GM11168 (cell line): ENCODE measurements around the gene ZSCAN9.

Experiments
- in situ Hi-C: fragments of 300-500 bp; cut with MboI; formaldehyde crosslinking; loops from one replicate; pipeline ENCODE4 v1.12.0; 2022; ENCODE audit warnings: low sequenced_read_pairs; ENCODE audit not compliant: unreplicated experiment

Gene ZSCAN9

DNA sequence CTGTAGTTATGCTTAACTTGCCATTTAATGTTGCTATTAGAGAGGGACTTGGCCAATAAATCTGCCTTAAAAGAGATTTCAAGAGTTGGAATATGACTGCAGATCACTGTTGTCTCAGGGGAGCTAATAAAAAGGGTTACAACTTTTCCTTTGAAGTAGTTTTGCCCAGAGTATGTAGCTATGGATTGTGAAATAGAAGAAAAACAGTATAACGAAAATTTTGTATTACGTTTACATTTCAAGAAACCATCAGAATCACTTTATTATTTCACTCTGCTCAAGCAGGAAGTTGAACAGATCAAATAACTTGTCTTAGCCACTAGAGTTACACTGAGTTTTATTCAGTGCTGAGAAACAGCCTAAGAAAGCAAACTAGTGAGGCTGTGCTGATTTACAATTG lies 38.8 kb downstream of the ZSCAN9 start:
- in situ Hi-C loops, result loop anchor here (10.0 kb wide), 1 partner anchor 91 kb away; no protein-coding TSS in a partner anchor

DNA sequence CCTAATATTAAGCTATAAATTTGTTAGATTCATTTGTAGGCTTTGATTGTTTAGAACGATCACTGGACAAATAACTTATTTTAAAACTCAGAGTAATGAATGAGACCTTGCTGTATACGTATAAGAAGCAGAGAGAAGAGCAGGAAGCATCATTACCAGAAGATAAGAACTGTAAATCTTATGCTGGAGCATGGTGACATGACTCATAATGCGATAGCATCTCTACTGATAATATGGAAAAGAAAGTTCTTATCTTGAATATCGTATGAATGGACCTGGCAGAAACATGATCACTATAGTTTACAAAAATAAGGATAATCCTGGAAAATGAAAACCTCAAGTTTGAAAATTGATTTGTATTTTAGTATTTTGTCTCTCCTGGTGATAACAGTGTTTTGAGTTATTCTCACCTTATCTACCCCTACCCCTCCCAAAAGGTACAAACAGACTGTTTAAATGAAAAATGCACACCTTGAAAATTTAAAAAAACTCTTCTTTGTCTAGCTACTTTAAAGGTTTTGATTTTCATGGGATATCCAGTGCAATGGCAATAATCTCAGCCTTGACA lies 39.8 kb downstream of the ZSCAN9 start:
- in situ Hi-C loops, result loop anchor here (10.0 kb wide), 1 partner anchor 90 kb away; no protein-coding TSS in a partner anchor

DNA sequence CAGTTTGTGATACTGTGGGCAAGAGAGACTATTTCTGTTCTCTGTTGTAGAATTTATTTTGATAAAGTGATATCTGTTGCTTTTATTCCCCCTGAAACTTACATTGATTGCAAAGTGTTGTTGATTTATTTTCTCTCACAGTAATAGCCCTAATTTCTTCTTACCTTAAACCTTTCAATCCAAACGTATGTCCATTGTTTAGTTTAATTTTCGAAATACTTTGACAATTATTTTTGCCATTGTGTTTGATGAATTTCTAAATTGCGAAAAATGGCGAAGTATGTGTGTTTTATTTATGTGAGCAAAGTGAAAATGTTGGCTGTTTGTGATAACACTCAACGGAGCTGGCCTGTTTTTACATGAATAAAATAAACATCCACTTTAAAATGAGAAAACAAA lies 41.5 kb downstream of the ZSCAN9 start:
- in situ Hi-C loops, result loop anchor here (10.0 kb wide), 1 partner anchor 88 kb away; no protein-coding TSS in a partner anchor

DNA sequence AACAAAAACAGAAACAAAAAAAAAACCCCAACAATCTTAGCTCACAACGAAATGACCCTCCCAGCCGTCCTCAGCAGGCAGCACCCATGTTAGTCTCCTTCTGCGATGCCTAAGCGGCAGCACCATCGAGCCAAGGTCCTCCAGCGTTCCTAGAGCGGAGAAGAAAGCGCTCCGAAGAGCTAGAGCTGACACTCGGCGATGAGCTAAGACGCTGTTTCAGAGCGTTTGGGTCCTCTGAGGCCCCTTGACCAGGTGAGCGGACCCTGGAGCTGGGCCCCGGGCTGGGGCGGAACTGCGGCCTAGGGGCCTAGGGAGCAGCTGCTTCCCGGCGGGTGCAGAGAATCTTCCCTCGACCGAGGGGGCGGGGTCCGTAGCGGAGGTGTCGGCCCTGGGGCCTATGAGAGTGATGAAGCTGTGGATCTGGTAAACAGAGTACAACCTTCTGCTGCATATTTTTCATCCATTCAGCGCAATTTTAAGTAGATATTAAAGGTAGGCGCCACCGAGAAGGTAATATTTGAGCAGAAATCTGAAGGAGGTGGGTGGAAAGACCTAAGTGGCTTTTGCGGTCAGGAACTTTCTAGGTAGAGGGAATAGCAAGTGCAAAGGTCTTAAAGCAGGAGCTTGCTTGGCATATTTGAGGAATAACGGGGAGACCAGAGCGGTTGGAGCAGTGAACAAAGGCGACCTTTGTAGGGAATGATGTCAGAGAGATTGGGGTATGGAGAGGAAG lies 42.1 kb downstream of the ZSCAN9 start, which contains the start of gene ZSCAN26:
TSS of gene ZSCAN26 (plus strand) at position 182 of the 733 bp plus-strand sequence. CDS start 4,777 bp downstream, outside the sequence.
- in situ Hi-C loops, result loop anchor here (10.0 kb wide), 1 partner anchor 88 kb away; no protein-coding TSS in a partner anchor

DNA sequence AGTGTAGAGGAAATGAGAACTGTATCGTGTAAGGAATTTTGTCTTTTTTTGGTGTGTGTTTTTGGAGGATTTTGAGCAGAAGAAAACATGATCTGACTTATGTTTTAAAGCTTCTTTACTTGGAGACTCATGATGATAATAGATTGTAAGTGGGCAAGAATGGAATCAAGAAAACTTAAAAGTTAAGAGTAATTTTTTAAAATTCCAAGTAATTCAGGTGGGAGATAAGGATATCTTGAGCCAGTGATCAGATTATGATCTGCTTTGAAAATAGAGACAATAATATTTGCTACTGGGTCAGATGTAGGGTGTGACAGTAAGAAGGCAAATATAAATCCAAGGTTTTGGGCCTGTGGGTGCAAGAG lies 42.6 kb downstream of the ZSCAN9 start:
- in situ Hi-C loops, result loop anchor here (10.0 kb wide), 1 partner anchor 87 kb away; no protein-coding TSS in a partner anchor

DNA sequence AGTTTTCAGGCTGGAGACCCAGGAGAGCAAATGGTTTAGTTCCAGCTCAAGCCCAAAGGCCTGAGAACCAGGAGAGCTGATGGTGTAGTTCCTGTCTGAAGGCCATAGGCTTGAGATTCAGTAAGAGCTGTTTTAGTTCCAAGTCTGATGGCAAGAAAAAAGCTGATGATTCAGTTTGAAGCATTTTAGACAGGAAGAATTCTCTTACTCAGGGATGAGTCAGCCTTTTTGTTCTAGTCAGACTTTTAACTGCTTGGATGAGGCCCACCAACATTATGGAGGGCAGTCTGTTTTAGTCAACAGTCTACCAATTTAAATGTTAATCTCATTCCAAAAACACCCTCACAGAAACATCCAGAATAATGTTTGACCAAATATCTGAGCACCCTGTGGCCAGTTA lies 44.4 kb downstream of the ZSCAN9 start:
- in situ Hi-C loops, result loop anchor here (10.0 kb wide), 1 partner anchor 85 kb away; no protein-coding TSS in a partner anchor

DNA sequence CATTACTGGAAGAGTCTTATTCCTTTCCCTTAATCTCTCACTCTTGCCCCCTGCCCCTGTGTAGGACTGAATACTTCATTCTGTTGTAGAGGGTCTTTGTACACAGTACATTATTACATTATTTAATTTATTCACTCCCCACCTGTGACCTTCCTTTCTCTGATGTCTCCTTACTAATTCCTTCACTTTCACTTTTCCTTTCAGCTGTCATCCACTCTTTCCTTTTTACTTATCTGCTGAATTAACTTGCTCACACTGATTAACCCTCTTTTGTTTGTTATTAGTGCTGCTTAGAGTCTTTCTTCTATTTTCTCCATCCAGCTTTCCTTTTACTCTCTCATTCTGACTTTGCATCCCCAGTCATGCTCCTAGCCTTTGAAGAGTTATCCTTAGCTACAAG lies 49.8 kb downstream of the ZSCAN9 start:
- in situ Hi-C loops, result no loop called here

DNA sequence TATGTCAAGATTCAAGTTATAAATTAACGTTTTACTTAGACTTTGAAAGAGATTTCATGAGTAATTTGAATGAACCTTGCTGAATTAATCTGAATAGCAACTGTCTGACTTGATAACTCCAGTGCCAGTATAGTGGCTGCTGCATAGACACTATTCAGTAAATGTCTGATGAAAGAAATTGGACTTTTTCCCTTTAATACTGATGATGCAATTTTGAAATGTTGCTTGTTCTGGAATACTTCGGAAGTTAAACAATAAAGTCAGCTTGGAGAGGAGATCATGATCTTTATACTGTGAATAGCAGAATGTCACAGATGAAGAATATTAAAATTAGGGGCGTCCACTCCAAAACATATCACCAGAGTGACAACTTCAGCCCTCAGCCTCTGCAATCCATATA lies 52.7 kb downstream of the ZSCAN9 start:
- in situ Hi-C loops, result no loop called here

DNA sequence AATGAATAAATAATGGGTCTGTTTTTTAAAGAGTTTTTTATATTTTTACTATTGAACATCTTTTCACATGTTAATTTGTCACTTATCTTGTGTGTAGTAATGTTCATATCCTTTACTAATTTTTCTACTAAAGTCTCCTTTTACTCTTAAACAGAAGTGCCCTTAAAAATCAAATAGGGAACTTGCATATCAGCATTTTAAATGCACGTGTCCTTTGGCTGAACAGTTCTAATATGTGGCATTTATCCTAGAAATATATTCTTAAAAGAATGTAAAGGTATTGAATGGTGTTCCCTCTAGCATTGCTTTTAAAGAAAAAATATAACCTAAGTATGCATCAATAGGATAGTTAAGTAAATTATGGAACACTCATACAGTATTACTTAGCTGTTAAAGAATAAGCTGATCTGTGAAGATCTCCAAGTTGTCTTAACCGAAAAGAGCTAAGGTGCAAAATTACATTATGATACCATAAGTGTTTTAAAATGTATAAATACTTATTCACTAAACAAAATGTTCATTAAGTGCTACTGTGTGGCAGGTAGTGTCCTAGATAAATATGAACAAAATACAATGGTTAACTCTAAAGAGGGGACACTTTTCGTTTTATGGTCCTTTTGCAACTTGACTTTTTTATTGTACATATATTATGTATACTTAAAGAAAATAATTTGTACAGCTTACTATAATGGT lies 55.7 kb downstream of the ZSCAN9 start:
- in situ Hi-C loops, result no loop called here

DNA sequence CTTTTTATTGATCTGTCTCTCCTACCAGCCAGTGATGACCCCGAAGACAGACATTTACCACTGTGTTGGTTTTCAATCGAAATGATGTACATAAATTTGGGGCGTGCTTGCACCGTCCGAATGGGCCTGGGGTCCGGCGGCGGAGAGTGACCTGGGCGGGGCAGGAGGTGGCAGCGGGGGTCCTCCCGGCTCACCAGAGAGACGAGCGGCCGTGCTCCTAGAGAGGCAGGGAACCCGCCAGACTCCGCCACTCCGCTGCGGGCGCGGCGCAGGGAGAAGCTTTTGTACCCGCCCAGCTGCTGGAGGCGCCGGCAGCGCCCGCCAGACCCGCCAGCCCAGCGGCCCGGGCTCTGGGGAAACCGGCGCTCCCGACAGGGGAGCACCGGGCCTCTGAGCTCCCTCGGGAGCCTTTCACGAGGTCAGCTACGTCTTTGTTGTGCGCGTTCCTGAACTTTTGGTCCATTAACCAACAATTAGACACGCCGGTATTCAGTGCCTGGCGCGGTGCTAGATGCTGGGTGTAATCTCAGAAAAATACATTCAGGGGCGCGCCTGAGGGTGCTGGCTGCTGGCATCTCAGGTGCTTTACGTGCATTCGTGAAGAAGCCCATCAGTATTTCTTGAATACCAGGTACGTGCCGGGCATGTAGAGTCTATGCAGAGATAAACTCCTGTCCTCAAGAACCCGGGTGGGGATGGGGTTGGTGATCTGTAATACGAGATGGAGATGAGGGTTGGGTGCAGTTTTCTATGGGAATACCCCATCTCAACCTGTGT lies 56.4 kb downstream of the ZSCAN9 start, which contains the start of gene PGBD1:
TSS of gene PGBD1 (plus strand) at position 285 of the 777 bp plus-strand sequence. CDS start 2,242 bp downstream, outside the sequence.
- in situ Hi-C loops, result no loop called here

DNA sequence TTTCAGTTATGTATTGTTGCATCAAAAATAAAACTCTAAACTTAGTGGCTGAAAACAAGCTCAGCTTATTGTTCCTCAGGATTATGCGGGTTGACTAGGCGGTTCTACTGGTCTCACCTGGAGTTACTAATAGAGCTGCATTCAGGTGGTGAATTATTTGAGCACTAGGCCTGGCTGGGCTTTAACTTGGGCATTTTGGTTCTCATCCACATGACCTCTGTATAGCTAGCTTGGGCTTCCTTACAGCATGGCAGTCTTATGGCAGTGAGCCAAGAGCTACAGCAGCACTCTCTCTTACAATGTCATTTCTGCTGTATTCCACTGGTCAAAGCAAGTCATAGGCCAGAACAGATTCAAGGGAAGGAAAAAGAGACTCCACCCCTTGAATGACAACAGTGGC lies 57.9 kb downstream of the ZSCAN9 start:
- in situ Hi-C loops, result no loop called here
